Measurements from ENCODE around the gene PPP1R13B. TPM values are rescaled to one million over a fixed set of nuclear protein-coding genes. Genes with fewer than 3 reads are reported as not detected.

PPP1R13B gene
- total RNA-seq, 1 donor from 2014 or later: 107 TPM

DNA sequence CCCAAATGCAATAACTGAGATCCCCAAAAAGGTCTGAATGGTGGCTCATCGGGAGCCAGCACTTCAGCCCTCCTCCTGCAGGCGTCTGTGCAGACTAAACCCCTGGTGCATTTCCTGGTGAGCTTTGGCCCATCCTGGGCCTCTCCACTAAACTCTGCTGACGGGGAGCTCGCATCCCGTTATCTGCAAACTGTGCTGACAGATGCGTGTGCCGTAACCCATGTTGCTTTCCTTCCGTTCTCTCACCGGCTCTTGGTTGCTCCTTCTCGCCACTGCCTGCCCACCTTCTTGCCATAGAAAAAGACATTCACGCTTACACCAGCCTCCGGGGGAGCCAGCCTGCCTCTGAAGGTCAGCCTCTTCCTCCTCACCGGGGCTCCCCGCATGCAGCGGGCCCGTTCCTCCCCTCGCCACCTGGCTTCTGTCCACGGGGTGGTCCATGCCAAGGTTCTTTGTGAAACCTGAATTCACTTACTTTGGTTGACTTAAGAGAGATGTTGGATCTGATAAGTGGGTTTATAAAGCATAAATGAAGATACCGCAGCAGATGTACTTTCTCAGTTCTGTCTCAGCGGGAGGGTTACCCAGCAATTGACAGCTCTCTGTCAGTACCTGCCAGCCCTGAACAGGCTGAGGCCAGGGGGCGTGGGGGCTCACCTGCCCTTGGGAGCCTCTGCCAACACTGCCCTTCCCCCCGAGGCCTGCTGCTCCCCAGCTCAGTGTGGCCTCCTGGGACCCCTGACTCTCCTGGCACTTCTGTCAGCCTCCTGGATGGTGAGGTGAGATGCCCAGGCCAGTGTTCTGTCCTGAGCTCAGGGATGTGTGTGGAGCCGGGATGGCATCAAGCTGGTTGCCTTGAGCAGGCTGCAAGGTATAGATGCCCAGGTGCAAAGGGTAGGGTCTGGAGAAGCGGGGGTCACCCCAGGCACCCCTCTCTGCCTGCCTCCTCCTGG lies 117.6 kb downstream of the PPP1R13B start:
- intact Hi-C loops (cut with DNase I): no loop called here
- DNase-seq: peak; percentile 33
- no peak for ATAC-seq (ENCODE audit: poor library complexity)

DNA sequence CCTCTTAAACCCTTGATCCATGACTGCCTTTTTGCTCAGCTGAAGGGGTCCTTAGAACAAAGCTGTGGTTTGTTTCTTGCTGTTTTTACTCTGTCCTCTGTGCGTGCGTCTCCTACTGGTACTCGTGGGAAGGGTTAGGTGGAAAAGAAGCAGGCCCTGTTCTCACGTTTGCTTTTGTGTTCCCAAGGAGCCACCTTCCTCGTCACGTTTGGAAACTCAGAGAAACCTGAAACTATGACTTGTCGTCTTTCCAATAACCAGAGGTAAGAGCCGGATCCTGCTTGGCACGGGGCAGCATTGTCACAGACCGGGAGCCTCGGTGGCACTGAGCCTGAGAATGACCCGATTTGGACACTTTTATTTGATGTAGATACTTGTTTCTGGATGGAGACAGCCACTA lies 118.7 kb downstream of the PPP1R13B start:
- intact Hi-C loops (cut with DNase I): no loop called here
- peak; percentile 26 for DNase-seq

DNA sequence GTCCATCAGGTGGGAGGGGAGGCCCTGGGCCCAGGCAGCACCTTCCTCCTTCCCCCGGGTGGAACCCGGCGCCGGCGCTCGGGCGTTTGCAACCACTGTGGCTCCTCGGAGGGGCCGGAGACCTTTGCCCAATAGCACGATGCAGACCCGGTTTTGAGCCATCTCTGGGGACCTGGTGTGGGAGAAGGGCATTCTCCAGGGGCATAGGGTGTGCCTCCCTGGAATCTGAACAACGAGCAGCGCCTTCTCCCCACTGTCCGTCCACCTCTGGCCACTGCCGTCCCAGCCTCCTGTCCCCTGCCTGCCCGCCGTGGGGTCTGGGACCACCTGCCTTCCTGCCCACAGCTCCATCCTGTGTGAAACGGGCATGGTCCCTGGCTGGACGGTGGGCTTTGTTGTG lies 119.2 kb downstream of the PPP1R13B start:
- no peak for ATAC-seq (ENCODE audit: poor library complexity)
- DNase-seq: no peak
- intact Hi-C loops (cut with DNase I): no loop called here

More for the DNA sequence above, 118.7 kb downstream of the PPP1R13B start:
- no peak for ATAC-seq (ENCODE audit: poor library complexity)

- ATAC-seq (ENCODE audit: poor library complexity) (no peak), DNase-seq (peak; percentile 44)
- intact Hi-C loops (cut with DNase I): no loop called here
Measured at GRCh38 chr14:103727313-103727980, 119.9 kb downstream of the PPP1R13B start.

- intact Hi-C loops (cut with DNase I): no loop called here
- ATAC-seq (ENCODE audit: poor library complexity) (no peak), DNase-seq (no peak)
Measured at GRCh38 chr14:103726474-103726873, 120.9 kb downstream of the PPP1R13B start.

GRCh38 chr14:103725739-103726395 lies 121.5 kb downstream of the PPP1R13B start:
- intact Hi-C loops (cut with DNase I): no loop called here
- no peak for ATAC-seq (ENCODE audit: poor library complexity)
- no peak for DNase-seq

DNA sequence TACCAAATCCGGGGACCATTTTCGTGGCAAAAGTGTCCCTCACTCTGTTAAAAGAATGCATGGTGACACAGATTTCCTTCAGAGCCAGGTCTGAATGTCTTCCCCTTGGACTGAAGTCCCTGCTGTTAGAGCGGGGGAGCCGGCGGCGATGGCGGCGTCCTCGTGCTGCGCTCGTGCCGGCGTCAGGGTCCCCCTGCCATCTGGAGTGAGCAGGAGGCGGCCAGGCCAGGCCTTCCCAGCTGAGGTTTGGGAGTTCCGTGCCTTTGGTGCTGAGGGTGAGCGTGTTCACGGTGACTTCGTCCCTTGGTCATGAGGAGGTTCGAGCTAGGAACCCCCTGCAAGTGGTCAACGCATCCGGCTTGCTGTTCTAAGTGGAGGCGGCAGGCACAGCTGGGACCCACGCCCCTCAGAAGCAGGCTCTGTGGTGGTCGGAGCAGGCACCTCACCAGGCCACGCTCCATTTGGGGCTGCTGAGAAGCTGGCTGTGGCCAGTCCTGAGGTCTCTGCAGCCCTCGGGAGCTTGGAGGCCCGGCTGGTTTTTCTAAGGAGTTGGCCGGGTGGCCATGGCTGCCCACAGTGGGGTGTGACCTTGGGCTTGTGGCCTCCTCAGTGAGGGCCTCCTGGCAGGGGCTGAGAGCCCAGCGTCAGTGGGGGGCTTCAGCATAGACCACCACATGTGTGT lies 122.2 kb downstream of the PPP1R13B start:
- intact Hi-C loops (cut with DNase I): no loop called here
- ATAC-seq (ENCODE audit: poor library complexity): no peak
- no peak for DNase-seq

DNA sequence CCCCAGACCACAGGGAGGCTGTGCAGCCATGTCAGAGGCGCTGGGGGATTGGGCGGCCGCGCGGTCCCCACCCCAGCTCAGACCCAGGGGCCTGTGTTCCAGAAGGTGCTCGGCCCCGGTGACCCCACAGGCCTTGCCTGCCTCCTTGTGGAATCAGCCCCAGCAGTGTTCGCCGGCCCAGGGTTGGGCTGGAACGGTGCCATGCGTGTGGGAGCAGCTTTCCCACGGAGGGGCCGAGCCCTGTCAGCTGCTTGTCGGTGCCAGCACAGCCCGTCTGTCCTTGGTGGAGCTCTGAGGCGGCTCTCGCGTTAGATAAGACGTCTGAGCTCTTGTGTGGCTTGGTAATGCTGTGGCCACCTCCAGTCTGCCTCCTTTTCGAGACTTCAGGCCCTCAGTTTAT lies 123.3 kb downstream of the PPP1R13B start:
- intact Hi-C loops (cut with DNase I): no loop called here
- ATAC-seq (ENCODE audit: poor library complexity): peak; percentile 75

DNA sequence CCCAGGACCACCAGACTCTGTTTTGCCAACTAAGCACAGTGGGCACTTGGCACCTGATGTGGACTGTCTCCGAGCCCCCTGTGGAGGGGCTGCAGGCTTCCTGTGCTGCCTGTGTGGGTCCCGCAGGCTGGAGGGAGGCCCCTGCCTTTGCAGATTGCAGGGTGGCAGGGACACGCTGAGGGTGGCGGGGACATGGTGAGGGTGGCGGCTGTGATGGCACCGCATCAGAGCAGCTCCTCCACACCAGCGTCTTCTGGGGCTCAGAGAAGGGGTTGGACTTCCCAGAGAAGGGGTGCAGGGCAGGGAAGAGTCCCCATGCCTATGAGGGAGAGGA lies 123.7 kb downstream of the PPP1R13B start:
- intact Hi-C loops (cut with DNase I): no loop called here
- DNase-seq: no peak
- ATAC-seq (ENCODE audit: poor library complexity): peak; percentile 11

More for the DNA sequence above, 123.3 kb downstream of the PPP1R13B start:
- DNase-seq: peak; percentile 83

GRCh38 chr14:103721334-103722120 lies 125.8 kb downstream of the PPP1R13B start:
- intact Hi-C loops (cut with DNase I): no loop called here
- ATAC-seq (ENCODE audit: poor library complexity) (no peak), DNase-seq (no peak)

DNA sequence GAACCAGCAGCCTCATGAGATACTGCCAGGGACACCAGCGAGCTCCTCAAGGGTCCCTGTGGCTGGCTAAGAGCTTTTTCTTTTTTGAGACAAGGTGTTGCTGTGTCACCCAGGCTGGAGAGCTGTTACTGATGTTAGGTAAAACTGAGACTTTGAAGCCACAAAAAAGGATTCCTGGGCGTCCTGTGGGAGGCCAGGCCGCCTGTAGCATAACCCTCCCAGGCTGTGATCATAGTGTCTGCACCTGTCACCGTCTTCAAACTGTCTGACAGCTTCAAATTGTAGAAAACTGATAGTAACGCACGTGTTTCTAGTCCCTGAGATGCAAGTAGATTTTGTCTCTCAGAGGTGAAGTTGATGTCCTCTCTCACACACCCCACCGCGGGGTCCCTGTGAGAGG lies 127.6 kb downstream of the PPP1R13B start:
- ATAC-seq (ENCODE audit: poor library complexity): no peak
- DNase-seq: no peak
- intact Hi-C loops (cut with DNase I): no loop called here

DNA sequence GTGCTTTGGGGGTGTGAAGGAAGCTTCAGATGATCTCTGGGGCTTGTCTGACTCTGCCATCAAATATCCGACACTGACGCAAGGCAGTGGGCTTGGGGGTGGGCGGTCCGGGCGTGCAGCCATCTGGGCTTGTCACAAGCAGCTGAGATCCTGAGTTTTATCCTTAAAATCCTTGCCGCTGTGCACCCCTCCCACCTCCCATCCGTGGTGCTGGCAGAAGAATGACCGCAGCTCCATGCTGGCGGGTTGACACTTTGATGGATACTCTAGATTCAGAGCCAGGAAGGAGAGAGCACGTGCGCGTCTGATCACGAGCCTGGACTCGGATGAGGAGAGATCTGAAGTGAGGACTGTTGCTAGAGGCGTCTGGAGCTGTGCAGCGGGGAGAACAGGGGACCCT lies 128.8 kb downstream of the PPP1R13B start:
- ATAC-seq (ENCODE audit: poor library complexity) (no peak), DNase-seq (no peak)
- intact Hi-C loops (cut with DNase I): no loop called here

DNA sequence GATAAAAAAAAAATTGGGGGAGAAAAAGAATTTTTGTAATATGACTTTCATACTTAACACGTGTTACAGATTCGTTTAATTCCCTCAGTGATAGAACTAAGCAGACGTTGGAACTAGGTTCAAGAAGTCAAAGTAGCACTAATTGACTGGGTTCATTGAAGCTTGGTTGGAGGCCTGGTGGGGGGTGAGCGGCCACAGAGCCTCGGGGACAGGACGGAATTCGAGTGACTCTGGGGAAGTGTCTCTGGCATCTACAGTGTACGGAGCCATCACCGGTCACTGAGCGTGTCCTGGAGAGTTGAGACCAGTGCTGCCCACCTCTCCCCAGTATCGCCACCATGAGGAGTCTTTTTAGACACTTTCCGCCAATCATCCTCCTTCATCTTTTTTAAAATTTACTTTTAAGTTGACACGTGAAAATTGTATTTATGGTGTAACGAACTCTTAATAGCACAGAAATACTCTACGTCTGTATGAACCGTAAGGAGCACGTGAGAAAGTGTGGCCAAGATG lies 130.4 kb downstream of the PPP1R13B start:
- ATAC-seq (ENCODE audit: poor library complexity): no peak
- intact Hi-C loops (cut with DNase I): no loop called here
- DNase-seq: no peak

GRCh38 chr14:103716091-103716801 lies 131.1 kb downstream of the PPP1R13B start:
- DNase-seq (no peak), ATAC-seq (ENCODE audit: poor library complexity) (no peak)
- intact Hi-C loops (cut with DNase I): no loop called here

GRCh38 chr14:103715052-103716000 lies 132.0 kb downstream of the PPP1R13B start, which contains the start of the genes XRCC3 and ZFYVE21:
XRCC3 (minus strand) TSS chr14:103715451; CDS start chr14:103711087, 4,364 bp downstream.
ZFYVE21 (plus strand) TSS chr14:103715810; CDS start chr14:103715842, 32 bp downstream.
- peak; percentile 94 for ATAC-seq (ENCODE audit: poor library complexity)
- DNase-seq: peak; percentile 100
- intact Hi-C loops (cut with DNase I): no loop called here

DNA sequence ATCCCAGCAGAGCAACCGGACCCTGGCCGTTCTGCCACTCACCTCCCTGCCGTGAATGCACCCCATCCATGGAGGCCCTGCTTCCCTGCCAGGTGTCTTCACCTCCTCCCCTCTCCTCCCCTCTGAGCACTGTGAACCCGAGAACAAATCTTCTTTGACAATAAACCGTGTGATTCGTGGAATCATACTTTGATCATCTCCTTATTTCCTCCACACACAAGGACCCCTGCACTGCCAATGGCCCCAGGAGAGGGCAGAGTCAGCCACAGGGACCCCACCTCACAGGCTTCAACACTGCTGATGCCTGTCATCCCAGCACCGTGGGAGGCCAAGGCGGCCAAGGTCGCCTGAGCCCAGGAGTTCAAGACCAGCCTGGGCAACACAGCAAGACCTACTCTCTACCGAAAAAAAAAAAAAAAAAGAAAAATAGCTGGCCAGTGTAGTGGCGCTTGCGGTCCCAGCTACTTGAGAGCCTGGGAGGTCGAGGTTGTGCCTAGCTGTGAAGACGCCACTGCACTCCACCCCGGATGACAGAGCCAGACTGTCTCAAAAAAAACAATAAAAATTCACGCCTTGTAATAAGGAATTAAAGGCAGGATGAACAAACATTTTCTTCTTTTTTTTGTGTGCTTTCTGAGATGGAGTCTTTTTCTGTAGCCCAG lies 133.2 kb downstream of the PPP1R13B start:
- DNase-seq (no peak), ATAC-seq (ENCODE audit: poor library complexity) (no peak)
- intact Hi-C loops (cut with DNase I): no loop called here
